Neural progenitor cell (in vitro differentiated cells): Measurements from ENCODE around the gene RET.

ENCODE experiments used
- CTCF ChIP-seq: fragments of 200-600 bp; sonication (generic); IDR thresholded peaks from 2 replicates; pipeline ENCODE4 v1.5.1; 2017; ENCODE audit warnings: antibody characterized with exemption, mild to moderate bottlenecking
- EZH2 ChIP-seq: fragments of 200-600 bp; sonication (generic); IDR thresholded peaks from 2 replicates; pipeline ENCODE4 v1.6.1; 2017; ENCODE audit warnings: antibody characterized with exemption, mild to moderate bottlenecking, moderate library complexity
- EZH2phosphoT487 ChIP-seq: fragments of 200-600 bp; sonication (generic); IDR thresholded peaks from 2 replicates; pipeline ENCODE4 v1.6.1; 2017; ENCODE audit warnings: antibody characterized with exemption

- TF ChIP-seq EZH2phosphoT487: no peak
- TF ChIP-seq CTCF: no peak
- no peak for TF ChIP-seq EZH2
Measured at GRCh38 chr10:43138021-43138756, 61.3 kb downstream of the RET start, which contains the start of gene CSGALNACT2.
